Measurements from ENCODE around the gene WRAP73. TPM values are rescaled to one million over a fixed set of nuclear protein-coding genes. Genes with fewer than 3 reads are reported as not detected.

The WRAP73 gene
- total RNA-seq, 1 donor from 2014 or later = 20.5 TPM

DNA sequence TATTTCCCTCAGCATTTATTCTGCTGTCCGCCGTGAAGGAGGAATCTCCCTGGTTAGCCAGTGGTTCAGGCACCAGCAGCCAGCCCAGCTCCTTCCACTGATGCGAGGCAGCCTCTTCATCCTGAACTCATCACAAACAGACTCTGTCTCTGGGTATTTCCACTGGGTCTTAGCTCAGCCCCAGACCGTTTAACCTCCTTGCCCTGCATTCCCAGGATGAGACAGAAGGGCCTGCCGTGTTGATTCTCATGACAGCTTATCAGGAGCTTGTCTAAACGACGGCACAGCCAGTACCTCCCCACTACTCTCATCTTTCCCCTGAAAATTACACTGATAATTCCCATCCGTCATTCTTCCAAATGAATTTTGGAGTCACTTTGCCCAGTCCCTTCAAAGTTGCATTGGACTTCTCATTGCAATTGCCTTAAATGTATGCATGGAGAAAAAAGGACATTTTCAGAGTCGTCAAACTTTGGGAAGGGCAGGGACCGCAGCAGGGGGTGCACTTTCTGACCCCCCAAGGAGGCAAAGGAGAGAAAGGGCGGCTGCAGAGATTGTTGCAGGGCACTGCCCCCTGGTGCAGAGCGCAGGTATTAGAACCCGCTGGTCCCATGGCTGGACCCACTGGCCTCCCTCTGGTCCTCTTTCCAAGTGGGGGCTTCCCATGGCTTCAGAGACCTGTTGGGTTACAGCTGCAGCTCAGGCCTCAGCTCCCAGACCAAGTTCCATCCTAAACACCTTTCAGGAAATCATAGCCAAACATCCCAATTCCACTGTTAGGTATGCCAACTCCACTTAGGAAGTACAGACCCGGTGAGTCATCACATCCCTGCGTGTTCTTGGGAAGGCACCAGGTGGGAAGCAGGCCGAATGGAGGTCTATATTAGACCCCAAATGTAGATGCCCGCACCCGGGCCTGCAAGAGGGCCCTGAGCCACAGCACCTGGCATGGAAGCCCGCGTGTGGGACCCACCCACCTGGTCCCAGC, 34.9 kb downstream of the WRAP73 start:
- DNase-seq (ENCODE audit: extremely low spot score, unreplicated experiment) = no peak
- TF ChIP-seq, protein P1, sequence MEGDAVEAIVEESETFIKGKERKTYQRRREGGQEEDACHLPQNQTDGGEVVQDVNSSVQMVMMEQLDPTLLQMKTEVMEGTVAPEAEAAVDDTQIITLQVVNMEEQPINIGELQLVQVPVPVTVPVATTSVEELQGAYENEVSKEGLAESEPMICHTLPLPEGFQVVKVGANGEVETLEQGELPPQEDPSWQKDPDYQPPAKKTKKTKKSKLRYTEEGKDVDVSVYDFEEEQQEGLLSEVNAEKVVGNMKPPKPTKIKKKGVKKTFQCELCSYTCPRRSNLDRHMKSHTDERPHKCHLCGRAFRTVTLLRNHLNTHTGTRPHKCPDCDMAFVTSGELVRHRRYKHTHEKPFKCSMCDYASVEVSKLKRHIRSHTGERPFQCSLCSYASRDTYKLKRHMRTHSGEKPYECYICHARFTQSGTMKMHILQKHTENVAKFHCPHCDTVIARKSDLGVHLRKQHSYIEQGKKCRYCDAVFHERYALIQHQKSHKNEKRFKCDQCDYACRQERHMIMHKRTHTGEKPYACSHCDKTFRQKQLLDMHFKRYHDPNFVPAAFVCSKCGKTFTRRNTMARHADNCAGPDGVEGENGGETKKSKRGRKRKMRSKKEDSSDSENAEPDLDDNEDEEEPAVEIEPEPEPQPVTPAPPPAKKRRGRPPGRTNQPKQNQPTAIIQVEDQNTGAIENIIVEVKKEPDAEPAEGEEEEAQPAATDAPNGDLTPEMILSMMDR (IDR thresholded peaks at IDR 0.05) = peak; percentile 70
- H3K36me3 Mint-ChIP-seq (ENCODE audit: unreplicated experiment) = no peaks in the 10 kb centered on the region
- H3K27me3 Mint-ChIP-seq (ENCODE audit: unreplicated experiment) = no peaks in the 10 kb centered on the region
- H3K9me3 Mint-ChIP-seq (ENCODE audit: unreplicated experiment) = no peaks in the 10 kb centered on the region
- H3K27ac Mint-ChIP-seq (ENCODE audit: unreplicated experiment) = no peak overlapping the region
- peaks cover 28% of the 10 kb centered on the region for H3K4me1 Mint-ChIP-seq (ENCODE audit: unreplicated experiment)
- no peak overlapping the region for H3K4me3 Mint-ChIP-seq (ENCODE audit: unreplicated experiment)

DNA sequence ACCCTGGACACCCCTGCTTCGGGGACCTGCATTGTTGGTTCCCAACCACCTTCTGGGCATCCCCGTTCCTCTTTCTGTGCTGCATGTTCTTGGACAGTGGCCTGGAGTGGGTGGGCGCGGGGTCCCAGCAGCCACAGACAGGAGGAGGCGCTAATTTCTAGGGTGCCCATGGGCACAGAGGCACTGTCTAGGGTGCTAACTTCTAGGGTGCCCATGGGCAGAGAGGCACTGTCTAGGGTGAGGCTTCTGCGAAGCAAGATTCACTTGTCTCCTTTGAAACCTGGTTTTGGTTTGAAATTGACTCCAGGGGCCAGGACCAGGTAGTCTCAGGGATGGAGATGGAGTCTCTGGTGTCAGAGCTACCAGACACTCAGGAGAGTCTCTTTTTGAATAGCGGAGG, 37.8 kb downstream of the WRAP73 start:
- no peaks in the 10 kb centered on the region for H3K9me3 Mint-ChIP-seq (ENCODE audit: unreplicated experiment)
- DNase-seq (ENCODE audit: extremely low spot score, unreplicated experiment) = no peak
- peaks cover 33% of the 10 kb centered on the region for H3K4me1 Mint-ChIP-seq (ENCODE audit: unreplicated experiment)
- H3K4me3 Mint-ChIP-seq (ENCODE audit: unreplicated experiment) = peak overlapping the region; percentile 70
- TF ChIP-seq, protein P1 (IDR thresholded peaks at IDR 0.05) = no peak
- H3K36me3 Mint-ChIP-seq (ENCODE audit: unreplicated experiment) = no peaks in the 10 kb centered on the region
- H3K27ac Mint-ChIP-seq (ENCODE audit: unreplicated experiment) = no peak overlapping the region
- no peaks in the 10 kb centered on the region for H3K27me3 Mint-ChIP-seq (ENCODE audit: unreplicated experiment)

DNA sequence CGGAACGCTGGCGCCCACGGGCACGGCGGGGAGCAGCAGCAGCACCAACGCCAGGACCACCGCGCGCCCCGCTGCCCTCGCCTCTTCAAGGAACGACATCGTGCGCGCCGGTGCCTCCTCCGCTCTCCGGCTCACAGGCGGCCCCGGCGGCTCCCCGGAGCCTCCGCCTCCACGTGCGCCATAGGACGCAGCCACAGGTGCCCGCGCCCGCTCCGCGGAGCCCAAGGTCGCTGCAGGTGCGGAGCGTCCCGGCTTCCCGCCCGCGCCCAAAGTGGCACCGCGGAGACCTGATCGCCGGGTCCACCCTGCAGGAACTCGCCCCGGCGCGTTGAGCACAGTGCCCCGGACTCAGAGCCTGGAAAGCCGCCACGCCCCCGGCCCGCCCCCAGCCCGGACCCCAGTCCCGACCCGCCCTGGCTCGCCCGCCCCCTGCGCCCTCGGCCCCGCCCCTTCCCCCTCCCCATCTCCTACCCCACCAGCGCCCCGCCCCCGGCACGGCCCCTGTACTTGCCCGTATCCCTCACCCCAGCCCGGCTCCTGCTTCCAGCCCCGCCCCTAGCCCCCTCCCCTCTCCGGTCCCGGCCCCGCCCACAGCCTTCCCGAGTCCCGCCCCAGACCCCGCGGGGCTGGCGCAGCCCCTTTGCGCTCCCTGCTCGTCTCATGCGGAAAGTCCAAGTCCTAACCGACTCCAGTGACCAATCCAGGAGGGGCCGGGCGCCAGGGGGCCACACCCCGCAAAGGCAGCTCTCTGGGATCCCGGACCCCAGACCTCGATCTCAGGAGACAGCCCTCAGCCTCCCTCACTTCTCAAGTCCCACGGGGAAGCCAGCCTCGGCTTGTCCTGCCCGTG, 38.5 kb downstream of the WRAP73 start, which contains the start of gene MEGF6:
TSS of gene MEGF6 (minus strand) at position 339 of the 850 bp plus-strand sequence. CDS start at position 99, 240 bp downstream.
- Mint-ChIP-seq H3K4me1 (ENCODE audit: unreplicated experiment) (peaks cover 33% of the 10 kb centered on the region), H3K9me3 (ENCODE audit: unreplicated experiment) (no peaks in the 10 kb centered on the region), H3K4me3 (ENCODE audit: unreplicated experiment) (peak within 1 kb of the TSS; percentile 81), H3K27ac (ENCODE audit: unreplicated experiment) (peak within 1 kb of the TSS; percentile 63), H3K36me3 (ENCODE audit: unreplicated experiment) (no peaks in the 10 kb centered on the region), H3K27me3 (ENCODE audit: unreplicated experiment) (no peaks in the 10 kb centered on the region)
- DNase-seq (ENCODE audit: extremely low spot score, unreplicated experiment) = peak; percentile 91
- TF ChIP-seq, protein P1 (IDR thresholded peaks at IDR 0.05) = no peak

DNA sequence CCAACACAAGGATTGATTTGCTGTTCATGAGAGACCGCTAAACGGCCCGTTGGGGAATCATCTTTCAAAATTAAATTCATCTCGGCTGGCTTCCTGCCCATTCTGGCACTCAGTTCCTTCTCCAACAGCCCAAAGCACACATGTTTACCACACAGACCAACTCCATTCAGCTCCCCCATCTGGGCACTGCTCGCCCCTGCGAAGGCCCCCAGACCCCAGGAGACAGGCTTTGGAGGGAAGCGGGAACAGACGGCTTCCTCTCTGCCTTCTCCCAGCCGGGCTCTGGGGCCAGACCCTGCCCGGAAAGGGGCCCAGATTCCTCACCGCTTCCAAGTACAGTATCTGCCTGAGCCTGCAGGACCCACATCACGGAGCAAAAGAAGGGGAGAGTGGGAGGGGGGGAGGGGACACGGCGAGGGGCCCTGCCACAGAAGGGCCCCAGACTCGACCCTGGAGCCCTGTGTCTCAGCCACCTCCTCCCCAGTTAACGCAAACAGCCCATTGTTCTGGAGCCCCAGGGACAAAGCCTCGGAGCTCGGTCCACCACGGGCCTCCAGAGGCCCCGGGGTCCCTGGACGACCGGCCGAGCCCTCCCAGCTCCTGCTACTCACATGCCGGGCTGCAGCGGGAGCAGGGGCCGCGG, 39.3 kb downstream of the WRAP73 start:
- no peaks in the 10 kb centered on the region for H3K36me3 Mint-ChIP-seq (ENCODE audit: unreplicated experiment)
- no peaks in the 10 kb centered on the region for H3K9me3 Mint-ChIP-seq (ENCODE audit: unreplicated experiment)
- TF ChIP-seq, protein P1 (IDR thresholded peaks at IDR 0.05) = no peak
- H3K27me3 Mint-ChIP-seq (ENCODE audit: unreplicated experiment) = no peaks in the 10 kb centered on the region
- H3K4me3 Mint-ChIP-seq (ENCODE audit: unreplicated experiment) = peak overlapping the region; percentile 81
- no peak for DNase-seq (ENCODE audit: extremely low spot score, unreplicated experiment)
- peak overlapping the region; percentile 63 for H3K27ac Mint-ChIP-seq (ENCODE audit: unreplicated experiment)
- H3K4me1 Mint-ChIP-seq (ENCODE audit: unreplicated experiment) = peaks cover 33% of the 10 kb centered on the region
